Measurements from ENCODE around the gene ADARB2. TPM values are rescaled to one million over a fixed set of nuclear protein-coding genes. Genes with fewer than 3 reads are reported as not detected.

ADARB2 gene
- total and polyA plus RNA-seq, 7 donors = 0.05 to 0.39 (median 0.15) TPM; not detected in 2

DNA sequence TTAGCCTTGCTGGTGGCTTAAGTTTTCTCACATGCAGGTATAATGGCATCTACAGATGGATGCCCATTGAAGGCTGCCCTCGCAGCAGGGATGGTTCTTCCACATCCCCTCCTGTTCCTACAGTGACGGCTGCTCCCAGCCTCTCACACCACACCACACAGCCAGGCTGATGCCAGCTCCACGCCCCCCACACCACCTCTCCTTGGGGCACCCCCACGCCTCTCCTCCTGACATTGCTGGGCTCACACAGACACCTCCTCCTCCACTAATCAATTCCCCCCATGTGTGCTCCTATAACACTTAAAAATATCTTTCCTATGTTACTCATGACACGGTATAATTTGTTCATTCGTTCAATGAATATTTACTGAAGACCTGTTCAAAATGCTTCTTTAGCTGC is 437.1 kb downstream of the ADARB2 start:
- TF ChIP-seq, protein P1, sequence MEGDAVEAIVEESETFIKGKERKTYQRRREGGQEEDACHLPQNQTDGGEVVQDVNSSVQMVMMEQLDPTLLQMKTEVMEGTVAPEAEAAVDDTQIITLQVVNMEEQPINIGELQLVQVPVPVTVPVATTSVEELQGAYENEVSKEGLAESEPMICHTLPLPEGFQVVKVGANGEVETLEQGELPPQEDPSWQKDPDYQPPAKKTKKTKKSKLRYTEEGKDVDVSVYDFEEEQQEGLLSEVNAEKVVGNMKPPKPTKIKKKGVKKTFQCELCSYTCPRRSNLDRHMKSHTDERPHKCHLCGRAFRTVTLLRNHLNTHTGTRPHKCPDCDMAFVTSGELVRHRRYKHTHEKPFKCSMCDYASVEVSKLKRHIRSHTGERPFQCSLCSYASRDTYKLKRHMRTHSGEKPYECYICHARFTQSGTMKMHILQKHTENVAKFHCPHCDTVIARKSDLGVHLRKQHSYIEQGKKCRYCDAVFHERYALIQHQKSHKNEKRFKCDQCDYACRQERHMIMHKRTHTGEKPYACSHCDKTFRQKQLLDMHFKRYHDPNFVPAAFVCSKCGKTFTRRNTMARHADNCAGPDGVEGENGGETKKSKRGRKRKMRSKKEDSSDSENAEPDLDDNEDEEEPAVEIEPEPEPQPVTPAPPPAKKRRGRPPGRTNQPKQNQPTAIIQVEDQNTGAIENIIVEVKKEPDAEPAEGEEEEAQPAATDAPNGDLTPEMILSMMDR (IDR thresholded peaks at IDR 0.05) = no peak

GRCh38 chr10:1299041-1299726 is 438.1 kb downstream of the ADARB2 start:
- DNase-seq (no peak), ATAC-seq (no peak)
- H3K4me1 ChIP-seq = no peaks in the 10 kb centered on the region
- intact Hi-C loops (cut with DNase I) = no loop called here
- H3K27me3 ChIP-seq (ENCODE audit: insufficient read depth in 3 of 3, low read length in 2 of 3) = peaks cover 0 to 10% (median 2%) of the 10 kb centered on the region in 3 donors
- TF ChIP-seq, protein P1 (IDR thresholded peaks at IDR 0.05) = no peak
- WGBS, 3 donors = 60 to 65% (median 60%) methylated on average over 12 of the region's 12 CpGs
- no peak overlapping the region for H3K4me3 ChIP-seq
- no peaks in the 10 kb centered on the region for H3K36me3 ChIP-seq (ENCODE audit: insufficient read depth in 1 of 2, low read depth in 1 of 2)
- no peaks in the 10 kb centered on the region for H3K9me3 ChIP-seq
- no peak overlapping the region for H3K27ac ChIP-seq

More for the DNA sequence above, 437.1 kb downstream of the ADARB2 start:
- H3K27ac ChIP-seq = no peak overlapping the region
- H3K4me1 ChIP-seq = no peaks in the 10 kb centered on the region
- intact Hi-C loops (cut with DNase I) = no loop called here
- 70 to 76% (median 72%) methylated on average over 6 of the region's 6 CpGs for WGBS, 3 donors
- no peaks in the 10 kb centered on the region for H3K9me3 ChIP-seq
- DNase-seq (no peak), ATAC-seq (no peak)
- peaks cover 0 to 10% (median 2%) of the 10 kb centered on the region in 3 donors for H3K27me3 ChIP-seq (ENCODE audit: insufficient read depth in 3 of 3, low read length in 2 of 3)
- no peak overlapping the region for H3K4me3 ChIP-seq
- no peaks in the 10 kb centered on the region for H3K36me3 ChIP-seq (ENCODE audit: insufficient read depth in 1 of 2, low read depth in 1 of 2)

- ATAC-seq (no peak), DNase-seq (no peak)
- no peak overlapping the region for H3K27ac ChIP-seq
- TF ChIP-seq, protein P1 (IDR thresholded peaks at IDR 0.05) = no peak
- peaks cover 0 to 10% (median 2%) of the 10 kb centered on the region in 3 donors for H3K27me3 ChIP-seq (ENCODE audit: insufficient read depth in 3 of 3, low read length in 2 of 3)
- H3K9me3 ChIP-seq = no peaks in the 10 kb centered on the region
- intact Hi-C loops (cut with DNase I) = no loop called here
- no peaks in the 10 kb centered on the region for H3K36me3 ChIP-seq (ENCODE audit: insufficient read depth in 1 of 2, low read depth in 1 of 2)
- H3K4me3 ChIP-seq = no peak overlapping the region
- 46 to 53% (median 48%) methylated on average over 14 of the region's 14 CpGs for WGBS, 3 donors
- H3K4me1 ChIP-seq = no peaks in the 10 kb centered on the region
These were observed 439.6 kb downstream of the ADARB2 start for GRCh38 chr10:1297566-1298301.

GRCh38 chr10:1295756-1296480 is 441.4 kb downstream of the ADARB2 start:
- 79 to 85% (median 81%) methylated on average over 7 of the region's 7 CpGs for WGBS, 3 donors
- H3K27me3 ChIP-seq (ENCODE audit: insufficient read depth in 3 of 3, low read length in 2 of 3) = peaks cover 0 to 26% (median 2%) of the 10 kb centered on the region in 3 donors
- H3K27ac ChIP-seq = no peak overlapping the region
- no peaks in the 10 kb centered on the region for H3K4me1 ChIP-seq
- H3K9me3 ChIP-seq = no peaks in the 10 kb centered on the region
- intact Hi-C loops (cut with DNase I) = no loop called here
- H3K4me3 ChIP-seq = no peak overlapping the region
- TF ChIP-seq, protein P1 (IDR thresholded peaks at IDR 0.05) = no peak
- no peaks in the 10 kb centered on the region for H3K36me3 ChIP-seq (ENCODE audit: insufficient read depth in 1 of 2, low read depth in 1 of 2)
- ATAC-seq (no peak), DNase-seq (no peak)
